HG03575 (cell line): Measurements from ENCODE around the gene MEGF6.

Experiments used
- ATAC-seq: cut with Tn5 transposase; IDR thresholded peaks from one replicate; pipeline ENCODE4 v1.9.1; 2021; ENCODE audit not compliant: unreplicated experiment, insufficient number of reproducible peaks, low FRiP score; ENCODE audit errors: extremely low read depth

The MEGF6 gene

DNA sequence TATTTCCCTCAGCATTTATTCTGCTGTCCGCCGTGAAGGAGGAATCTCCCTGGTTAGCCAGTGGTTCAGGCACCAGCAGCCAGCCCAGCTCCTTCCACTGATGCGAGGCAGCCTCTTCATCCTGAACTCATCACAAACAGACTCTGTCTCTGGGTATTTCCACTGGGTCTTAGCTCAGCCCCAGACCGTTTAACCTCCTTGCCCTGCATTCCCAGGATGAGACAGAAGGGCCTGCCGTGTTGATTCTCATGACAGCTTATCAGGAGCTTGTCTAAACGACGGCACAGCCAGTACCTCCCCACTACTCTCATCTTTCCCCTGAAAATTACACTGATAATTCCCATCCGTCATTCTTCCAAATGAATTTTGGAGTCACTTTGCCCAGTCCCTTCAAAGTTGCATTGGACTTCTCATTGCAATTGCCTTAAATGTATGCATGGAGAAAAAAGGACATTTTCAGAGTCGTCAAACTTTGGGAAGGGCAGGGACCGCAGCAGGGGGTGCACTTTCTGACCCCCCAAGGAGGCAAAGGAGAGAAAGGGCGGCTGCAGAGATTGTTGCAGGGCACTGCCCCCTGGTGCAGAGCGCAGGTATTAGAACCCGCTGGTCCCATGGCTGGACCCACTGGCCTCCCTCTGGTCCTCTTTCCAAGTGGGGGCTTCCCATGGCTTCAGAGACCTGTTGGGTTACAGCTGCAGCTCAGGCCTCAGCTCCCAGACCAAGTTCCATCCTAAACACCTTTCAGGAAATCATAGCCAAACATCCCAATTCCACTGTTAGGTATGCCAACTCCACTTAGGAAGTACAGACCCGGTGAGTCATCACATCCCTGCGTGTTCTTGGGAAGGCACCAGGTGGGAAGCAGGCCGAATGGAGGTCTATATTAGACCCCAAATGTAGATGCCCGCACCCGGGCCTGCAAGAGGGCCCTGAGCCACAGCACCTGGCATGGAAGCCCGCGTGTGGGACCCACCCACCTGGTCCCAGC lies 3.7 kb upstream of the MEGF6 start:
- ATAC-seq = no peak

DNA sequence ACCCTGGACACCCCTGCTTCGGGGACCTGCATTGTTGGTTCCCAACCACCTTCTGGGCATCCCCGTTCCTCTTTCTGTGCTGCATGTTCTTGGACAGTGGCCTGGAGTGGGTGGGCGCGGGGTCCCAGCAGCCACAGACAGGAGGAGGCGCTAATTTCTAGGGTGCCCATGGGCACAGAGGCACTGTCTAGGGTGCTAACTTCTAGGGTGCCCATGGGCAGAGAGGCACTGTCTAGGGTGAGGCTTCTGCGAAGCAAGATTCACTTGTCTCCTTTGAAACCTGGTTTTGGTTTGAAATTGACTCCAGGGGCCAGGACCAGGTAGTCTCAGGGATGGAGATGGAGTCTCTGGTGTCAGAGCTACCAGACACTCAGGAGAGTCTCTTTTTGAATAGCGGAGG lies 815 bp upstream of the MEGF6 start:
- ATAC-seq = no peak

DNA sequence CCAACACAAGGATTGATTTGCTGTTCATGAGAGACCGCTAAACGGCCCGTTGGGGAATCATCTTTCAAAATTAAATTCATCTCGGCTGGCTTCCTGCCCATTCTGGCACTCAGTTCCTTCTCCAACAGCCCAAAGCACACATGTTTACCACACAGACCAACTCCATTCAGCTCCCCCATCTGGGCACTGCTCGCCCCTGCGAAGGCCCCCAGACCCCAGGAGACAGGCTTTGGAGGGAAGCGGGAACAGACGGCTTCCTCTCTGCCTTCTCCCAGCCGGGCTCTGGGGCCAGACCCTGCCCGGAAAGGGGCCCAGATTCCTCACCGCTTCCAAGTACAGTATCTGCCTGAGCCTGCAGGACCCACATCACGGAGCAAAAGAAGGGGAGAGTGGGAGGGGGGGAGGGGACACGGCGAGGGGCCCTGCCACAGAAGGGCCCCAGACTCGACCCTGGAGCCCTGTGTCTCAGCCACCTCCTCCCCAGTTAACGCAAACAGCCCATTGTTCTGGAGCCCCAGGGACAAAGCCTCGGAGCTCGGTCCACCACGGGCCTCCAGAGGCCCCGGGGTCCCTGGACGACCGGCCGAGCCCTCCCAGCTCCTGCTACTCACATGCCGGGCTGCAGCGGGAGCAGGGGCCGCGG lies 660 bp downstream of the MEGF6 start:
- ATAC-seq = no peak

DNA sequence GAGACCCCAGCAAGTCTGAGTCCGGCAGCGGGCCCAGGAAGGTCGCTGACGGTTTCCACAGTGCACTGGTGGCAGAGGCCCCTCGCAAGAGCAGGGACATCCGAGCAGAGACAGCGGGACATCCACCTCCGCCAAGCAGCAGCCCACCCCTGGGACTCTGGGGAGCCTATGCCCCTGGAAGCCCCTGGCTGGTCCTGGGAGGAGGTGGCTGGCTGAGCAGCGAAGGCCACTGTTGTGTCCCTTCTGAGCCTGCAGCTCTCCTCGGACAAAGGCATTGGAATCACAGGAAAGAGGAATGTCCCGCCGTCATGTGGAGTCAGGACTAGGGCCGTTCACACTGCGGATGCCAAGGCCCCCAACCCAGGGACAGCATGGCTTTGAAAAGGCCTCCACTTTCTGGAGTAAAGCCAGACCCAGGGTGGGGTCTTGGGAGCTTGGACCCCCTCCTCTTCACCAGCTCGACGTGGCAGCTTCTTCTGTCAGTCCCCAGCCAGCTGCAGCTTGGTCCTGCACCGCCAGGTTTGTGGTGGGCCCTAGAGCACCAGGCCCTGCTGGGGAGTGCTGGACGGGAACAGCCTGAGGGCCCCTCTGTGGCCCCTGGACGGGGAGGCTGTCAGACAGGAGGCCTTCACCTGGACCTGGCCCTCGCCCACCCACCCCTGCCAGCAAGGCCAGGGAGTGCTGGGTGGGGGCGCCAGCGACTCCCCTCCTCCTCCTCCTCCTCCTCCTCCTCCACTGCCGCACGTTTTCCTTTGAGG lies 1.4 kb downstream of the MEGF6 start:
- ATAC-seq = no peak

DNA sequence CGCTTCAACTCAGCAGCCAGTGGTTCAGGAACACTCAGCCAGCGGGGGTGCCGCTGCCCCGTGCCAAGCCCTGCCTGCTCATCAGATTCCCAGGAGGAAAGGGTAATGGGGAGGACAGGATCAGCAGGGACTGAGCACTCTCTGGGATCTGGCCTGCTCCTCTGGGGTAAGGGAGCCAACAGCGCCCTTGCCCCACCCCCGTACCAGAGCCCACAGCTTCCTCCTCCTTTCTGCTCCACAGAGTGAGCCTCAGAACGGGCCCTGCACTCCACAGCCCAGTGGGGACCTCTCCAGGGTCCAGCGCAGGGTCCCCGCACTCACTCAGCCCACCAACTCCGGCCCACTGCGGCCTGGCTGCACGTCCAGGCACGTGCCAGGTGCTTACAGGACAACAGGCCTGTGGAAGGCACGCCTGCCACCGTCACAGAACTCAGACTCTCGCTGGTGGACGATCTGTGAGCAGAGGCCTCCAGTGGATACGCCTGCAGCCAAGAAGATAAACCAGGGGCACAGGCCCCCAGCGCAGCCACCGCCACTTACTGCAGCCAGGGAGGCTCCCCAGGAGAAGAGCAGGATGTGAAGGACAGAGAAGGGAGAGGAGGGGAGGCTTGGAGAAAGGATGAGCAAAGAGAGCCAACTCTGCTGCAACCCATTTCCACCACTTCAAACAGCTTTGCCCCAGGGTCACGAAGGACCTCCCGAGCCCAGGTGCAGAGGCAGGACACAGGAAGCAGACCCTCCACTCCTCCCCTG lies 2.1 kb downstream of the MEGF6 start:
- no peak for ATAC-seq

DNA sequence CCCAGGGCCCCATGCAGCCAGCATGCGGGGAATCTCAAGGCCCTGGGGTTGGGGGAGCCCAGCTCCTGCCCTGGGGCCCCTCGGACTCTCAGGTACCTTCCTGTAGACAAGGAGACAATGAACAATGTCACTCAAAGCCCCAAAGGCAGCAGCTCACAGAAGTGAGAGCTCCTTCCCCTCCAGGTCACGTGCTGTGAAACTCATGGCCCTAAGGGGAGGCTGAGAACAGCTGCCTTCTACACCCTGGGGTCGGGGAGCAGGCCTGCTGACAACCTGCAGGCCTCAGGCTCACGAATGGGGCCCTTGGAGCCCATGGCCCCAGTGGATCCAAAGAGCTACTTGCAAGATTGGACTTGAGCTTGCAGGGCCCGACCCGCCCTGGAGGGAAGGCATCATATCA lies 3.2 kb downstream of the MEGF6 start:
- no peak for ATAC-seq

DNA sequence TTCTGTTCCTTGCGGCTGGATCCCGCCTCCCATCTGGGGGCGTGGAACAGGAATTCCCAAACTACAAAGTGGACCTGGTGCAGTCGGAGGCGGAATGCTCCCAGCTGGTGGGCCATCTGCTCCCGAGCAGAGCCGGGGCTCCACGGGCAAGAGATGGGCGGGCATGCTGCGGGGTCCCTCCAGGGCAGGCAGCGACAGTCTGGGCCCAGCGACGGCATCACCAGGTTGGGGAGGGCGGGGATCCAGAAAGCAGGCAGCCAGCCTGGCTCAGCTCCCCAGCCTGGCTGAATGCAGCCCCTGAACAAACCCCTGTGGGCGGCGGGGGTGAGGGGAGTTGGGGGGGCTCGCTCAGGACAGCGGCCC lies 3.6 kb downstream of the MEGF6 start:
- ATAC-seq = no peak

DNA sequence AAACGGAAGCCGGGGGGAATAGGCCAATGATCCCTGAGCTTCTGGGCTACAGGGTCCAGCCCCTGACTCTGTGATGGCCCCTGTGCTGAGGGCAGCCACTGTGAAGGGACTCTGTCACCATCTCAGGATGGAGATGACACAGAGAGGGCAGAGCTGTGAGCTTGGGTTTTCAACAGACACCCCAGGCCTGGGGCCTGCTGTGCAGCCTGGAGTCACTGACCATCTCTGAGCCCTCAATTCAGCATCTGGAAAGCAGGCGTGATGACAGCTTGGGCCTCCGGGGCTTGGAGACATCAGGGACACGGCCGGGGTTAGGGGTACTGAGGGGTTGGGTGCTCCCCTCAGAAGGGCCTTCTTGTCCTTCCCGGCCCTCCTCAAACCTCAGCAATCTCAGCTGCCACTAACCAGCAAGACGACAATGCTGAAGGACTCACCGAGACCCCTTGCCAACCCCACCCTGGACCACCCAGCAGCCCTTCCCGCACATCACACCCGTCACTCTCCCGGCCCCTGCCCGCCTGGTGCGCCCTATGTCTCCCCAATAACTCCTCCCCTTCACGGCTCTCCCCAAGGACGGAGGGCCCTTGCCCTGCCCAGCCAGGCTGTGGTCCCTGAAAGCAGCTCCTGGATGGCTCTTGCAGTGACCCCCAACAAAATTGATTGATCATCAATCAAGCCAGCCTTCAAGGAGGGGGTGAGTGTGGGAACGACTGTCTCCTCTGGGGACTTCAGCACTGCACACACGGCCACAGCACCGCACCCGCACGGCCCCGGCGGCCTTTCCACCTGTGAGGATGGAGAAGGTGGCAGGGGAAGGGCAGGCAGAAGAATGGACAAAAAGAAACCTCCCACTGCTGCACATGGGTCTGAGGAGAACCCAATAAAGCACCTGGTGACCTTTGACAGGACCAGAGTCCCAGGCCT lies 4.3 kb downstream of the MEGF6 start:
- no peak for ATAC-seq

DNA sequence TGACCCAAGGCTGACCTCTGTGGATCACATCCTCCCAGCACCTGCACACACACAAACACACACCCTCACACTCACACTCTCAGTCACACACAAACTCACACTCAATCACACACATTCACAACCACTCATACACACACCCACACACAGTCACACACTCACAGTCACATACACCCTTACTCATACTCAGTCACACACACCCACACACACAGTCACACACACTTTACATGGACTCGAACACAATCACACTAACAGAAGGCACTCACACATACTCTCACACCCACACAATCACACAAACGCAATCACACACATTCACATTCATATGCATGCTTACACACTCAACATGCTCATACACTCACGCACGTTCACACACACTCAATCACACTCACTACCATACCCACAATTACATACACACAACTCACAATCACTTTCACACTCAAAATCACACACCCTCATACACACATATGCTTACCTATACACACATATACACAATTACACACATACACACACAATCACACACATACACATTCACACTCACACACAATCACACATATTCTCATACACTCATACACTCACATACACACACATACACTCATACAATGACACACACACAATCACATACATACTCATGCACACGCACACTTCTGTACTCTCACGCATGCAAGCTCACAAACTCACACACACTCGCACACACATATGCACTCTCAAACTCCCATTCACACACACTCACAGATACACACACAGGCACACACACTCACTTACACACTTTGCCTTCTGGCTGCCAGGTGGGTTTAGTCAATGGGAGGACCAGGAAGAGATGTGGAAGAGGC lies 6.1 kb downstream of the MEGF6 start:
- no peak for ATAC-seq

DNA sequence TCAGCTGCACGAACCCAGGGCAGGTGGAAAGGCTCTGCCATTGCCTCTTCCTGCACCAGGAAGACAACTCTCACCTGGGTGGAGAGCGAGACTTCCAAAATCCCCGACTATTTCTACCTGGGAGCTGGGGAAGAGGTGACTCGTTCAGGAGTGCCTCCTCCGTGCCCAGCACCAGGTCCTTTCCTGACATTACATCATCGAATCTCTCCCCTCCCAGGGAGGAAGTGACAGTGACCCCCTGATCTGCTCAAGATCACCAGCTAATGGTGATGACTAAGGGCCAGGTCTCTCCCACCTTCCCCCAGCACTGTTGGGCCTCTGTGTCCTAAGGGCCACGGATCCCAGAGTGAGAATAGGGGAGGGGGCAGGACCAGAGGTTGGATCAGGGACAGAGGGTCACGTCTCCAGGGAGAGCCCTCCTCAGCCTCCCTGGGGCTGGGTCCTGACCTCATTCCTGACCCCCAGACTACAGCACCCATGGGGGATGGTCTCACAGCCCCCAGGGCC lies 6.8 kb downstream of the MEGF6 start:
- no peak for ATAC-seq

DNA sequence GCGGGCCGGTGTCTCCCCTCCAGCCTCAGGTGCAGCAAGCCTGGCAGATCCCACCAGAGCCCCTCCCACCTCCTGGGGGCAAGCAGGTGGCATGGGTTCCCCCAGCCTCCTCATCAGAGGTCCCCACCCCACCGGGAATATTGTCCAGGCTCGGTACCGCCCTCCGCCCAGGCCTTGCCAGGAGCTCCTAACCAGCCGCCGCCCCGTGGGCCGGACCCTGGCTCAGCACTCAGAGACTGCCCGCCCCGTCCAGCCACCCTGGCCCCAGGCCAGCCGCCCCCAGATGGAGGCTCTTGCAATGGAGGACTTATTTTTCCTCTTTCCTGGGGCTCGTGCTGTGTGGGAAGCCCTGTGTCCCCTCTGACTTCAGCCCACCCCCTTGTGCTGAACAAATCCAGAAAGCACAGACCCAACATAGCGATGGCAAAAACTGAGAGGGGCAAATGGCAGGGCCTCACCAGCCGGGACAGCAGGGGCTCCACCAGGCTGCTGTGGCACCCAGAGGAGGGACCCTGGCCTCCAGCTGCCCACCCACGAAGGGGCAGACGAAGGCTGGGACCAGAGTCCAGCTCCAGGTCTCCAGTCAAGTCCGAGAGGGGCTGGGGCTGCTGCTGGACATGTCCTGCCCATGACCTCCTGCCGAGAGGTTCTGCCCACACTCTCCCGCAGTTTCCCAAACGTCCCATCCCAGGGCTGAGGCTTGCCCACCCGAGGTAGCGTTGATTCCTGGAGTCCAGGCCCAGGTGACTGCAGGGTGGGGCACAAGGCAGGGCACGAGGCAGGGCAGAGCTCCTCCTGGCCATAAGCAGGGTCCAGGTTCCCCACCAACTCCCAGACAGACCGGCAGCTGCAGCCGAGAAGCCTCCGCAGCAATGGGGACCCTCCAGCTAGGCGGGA lies 7.5 kb downstream of the MEGF6 start:
- ATAC-seq = no peak

DNA sequence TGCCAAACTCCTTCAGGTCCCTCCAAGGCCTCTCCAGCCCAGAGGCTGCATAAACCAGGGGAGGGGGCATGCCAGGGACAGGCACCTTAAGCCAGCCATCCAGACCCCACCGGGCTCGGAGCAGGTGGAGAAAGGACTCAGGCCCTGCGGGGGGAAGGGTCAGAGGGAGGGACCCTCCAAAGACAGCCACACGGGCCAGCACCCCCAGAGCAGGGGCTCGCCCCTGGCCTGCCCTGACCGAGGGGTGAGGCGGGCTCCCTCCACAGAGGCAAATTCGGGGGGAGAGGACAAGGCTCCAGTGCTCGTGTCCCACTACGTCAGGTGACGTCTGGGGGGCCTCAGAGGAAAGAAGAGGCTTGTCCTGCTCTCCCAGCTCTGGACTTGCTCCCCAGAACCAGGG lies 8.2 kb downstream of the MEGF6 start:
- no peak for ATAC-seq

DNA sequence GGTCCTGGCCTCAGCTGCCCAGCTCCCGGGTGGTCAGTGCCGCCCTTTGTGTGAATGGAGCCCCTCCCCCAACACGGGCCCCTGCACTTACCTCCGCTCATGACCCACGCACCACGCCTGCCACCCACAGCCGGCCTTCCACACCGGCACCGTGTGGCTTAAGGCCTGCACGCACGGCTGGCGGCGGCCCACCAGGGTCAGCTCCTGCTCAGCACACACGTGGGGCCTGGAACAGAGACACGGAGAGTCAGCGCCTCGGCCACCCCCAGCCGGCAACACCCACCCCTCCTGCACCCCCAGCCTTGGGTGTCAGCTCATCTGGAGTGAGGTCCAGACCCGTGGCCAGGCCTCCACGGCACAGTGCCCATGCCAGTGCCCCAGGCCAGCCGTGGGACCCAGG lies 8.9 kb downstream of the MEGF6 start:
- no peak for ATAC-seq

DNA sequence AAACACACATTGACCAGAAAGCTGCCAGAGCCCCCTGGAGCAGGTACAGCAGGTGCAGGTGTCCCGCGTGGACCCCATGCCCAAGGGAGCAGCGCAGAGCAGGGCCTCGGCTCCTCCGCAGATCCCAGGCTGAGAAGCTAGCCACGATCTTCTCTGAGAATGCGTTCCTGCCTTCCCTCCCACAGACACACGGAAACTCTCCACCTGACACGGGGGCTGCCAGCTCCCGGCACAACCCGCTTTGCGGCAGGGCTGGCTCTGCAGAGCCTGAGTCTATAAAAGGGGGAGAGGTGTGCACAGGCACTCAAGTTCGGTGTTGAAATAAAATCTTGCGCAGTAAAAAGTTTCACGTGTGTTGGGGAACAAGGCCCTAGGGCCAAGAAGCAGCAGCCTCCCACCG lies 9.6 kb downstream of the MEGF6 start:
- no peak for ATAC-seq

DNA sequence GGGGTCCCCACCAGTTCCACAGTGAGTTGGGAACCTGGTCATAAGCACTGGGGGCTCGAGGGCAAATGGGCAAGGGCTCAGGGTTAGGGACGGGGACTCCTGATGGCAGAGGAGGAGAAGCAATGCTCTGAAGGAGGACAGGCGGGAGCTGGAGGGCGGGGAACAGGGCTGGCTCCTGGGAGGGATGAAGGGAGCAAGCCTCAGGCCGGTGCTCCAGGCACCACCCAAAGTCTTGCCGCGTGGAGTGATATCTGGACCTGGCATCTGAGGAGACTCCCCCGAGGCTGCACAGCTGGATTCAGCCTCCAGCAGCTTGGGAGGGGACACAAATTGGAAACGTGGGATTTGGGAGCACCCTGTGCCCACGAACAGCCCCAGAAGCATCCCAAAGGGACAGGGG lies 11.0 kb downstream of the MEGF6 start:
- no peak for ATAC-seq

DNA sequence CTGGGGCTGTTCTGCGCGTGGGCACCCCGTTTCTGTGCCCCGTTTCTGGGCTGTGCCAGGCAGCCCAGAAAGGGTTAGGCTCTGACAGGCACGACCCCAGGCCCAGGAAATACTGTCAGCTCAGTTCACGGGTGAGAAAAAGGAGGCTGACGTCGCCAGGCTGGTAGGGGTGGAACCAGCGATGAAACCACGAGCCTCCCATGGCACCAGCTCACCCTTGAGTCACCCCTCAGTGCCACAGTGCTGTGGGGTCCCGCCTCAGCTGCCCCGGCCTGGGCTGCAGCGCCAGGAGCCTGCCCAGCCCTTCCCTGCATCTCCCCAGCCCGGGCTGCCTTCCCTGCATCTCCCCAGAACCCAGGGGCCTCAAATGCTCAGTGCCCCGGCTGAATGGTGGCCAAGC lies 11.5 kb downstream of the MEGF6 start:
- no peak for ATAC-seq
